ENCODE measurements around the gene PAEP. TPM values are rescaled to one million over a fixed set of nuclear protein-coding genes. Genes with fewer than 3 reads are reported as not detected.
"Not testable (repeated sequence)": the region's sequence is repeated elsewhere in the genome, so short reads cannot be mapped to it uniquely, and the experiment has no call there.

The PAEP gene
- total RNA-seq, 2 donors from 2014 or later, result not detected

GRCh38 chr9:135546792-135547617, 14.6 kb upstream of the PAEP start:
- DNase-seq; intact Hi-C loops (cut with DNase I); ATAC-seq: not testable (repeated sequence)

GRCh38 chr9:135547756-135548736, 13.5 kb upstream of the PAEP start:
- DNase-seq (no peak), ATAC-seq (no peak)
- intact Hi-C loops (cut with DNase I), result no loop called here

- DNase-seq; intact Hi-C loops (cut with DNase I); ATAC-seq: not testable (repeated sequence)
These were observed 11.8 kb upstream of the PAEP start for GRCh38 chr9:135549478-135550343.

- DNase-seq, result no peak
- ATAC-seq, result no peak
- intact Hi-C loops (cut with DNase I), result no loop called here
These were observed 11.1 kb upstream of the PAEP start for GRCh38 chr9:135550344-135550918.

- intact Hi-C loops (cut with DNase I), result no loop called here
- no peak for ATAC-seq
- no peak for DNase-seq
These were observed 10.5 kb upstream of the PAEP start for GRCh38 chr9:135551031-135551430.

- no peak for ATAC-seq
- intact Hi-C loops (cut with DNase I), result no loop called here
- no peak for DNase-seq
These were observed 10.1 kb upstream of the PAEP start for GRCh38 chr9:135551456-135551855.

- no peak for ATAC-seq
- DNase-seq, result no peak
- intact Hi-C loops (cut with DNase I), result no loop called here
These were observed 9.4 kb upstream of the PAEP start for GRCh38 chr9:135552021-135552697.

GRCh38 chr9:135552698-135553171, 8.8 kb upstream of the PAEP start:
- intact Hi-C loops (cut with DNase I), result no loop called here
- ATAC-seq (no peak), DNase-seq (no peak)

GRCh38 chr9:135554718-135555117, 6.8 kb upstream of the PAEP start:
- intact Hi-C loops (cut with DNase I), result no loop called here
- DNase-seq, result no peak

GRCh38 chr9:135555203-135555602, 6.4 kb upstream of the PAEP start:
- DNase-seq, result no peak
- no peak for ATAC-seq
- intact Hi-C loops (cut with DNase I), result no loop called here

More at GRCh38 chr9:135554718-135555117, 6.8 kb upstream of the PAEP start:
- no peak for ATAC-seq

- DNase-seq (no peak), ATAC-seq (no peak)
- intact Hi-C loops (cut with DNase I), result no loop called here
These were observed 5.6 kb upstream of the PAEP start for GRCh38 chr9:135555910-135556309.

- ATAC-seq (no peak), DNase-seq (no peak)
- intact Hi-C loops (cut with DNase I), result no loop called here
These were observed 1.9 kb upstream of the PAEP start for GRCh38 chr9:135559606-135560005.

- DNase-seq (no peak), ATAC-seq (no peak)
- intact Hi-C loops (cut with DNase I), result no loop called here
These were observed 734 bp downstream of the PAEP start for GRCh38 chr9:135562235-135562745.

GRCh38 chr9:135563039-135563476, 1.5 kb downstream of the PAEP start:
- DNase-seq, result no peak
- no peak for ATAC-seq
- intact Hi-C loops (cut with DNase I), result no loop called here

GRCh38 chr9:135563858-135564257, 2.3 kb downstream of the PAEP start:
- intact Hi-C loops (cut with DNase I), result no loop called here
- no peak for ATAC-seq
- no peak for DNase-seq

- DNase-seq, result no peak
- ATAC-seq, result no peak
- intact Hi-C loops (cut with DNase I), result no loop called here
These were observed 3.6 kb downstream of the PAEP start for GRCh38 chr9:135565141-135565628.

- DNase-seq (no peak), ATAC-seq (no peak)
- intact Hi-C loops (cut with DNase I), result no loop called here
These were observed 4.1 kb downstream of the PAEP start for GRCh38 chr9:135565636-135566035.

GRCh38 chr9:135566552-135566951, 5.0 kb downstream of the PAEP start:
- ATAC-seq, result no peak
- intact Hi-C loops (cut with DNase I), result no loop called here
- no peak for DNase-seq

All from left cardiac atrium (tissue), 4 donors.